PFSK-1 (cell line): ENCODE measurements around the gene LINC00632.

Experiments
- FOXP2 ChIP-seq: optimal IDR thresholded peaks from 2 replicates; pipeline ENCODE3; 2011; ENCODE audit warnings: borderline replicate concordance, control low read depth, inconsistent platforms; ENCODE audit not compliant: insufficient read depth; ENCODE audit errors: extremely low read length, extremely low read depth
- POLR2AphosphoS5 ChIP-seq: IDR thresholded peaks from 2 replicates; pipeline ENCODE4 v1.6.1; 2012; ENCODE audit warnings: low read depth, mild to moderate bottlenecking, control low read depth, low read length, moderate library complexity
- SIN3A ChIP-seq: IDR thresholded peaks from 2 replicates; pipeline ENCODE4 v1.6.1; 2012; ENCODE audit warnings: mild to moderate bottlenecking, low read length, moderate library complexity, borderline replicate concordance; ENCODE audit not compliant: insufficient read depth
- TAF1 ChIP-seq: IDR thresholded peaks from 2 replicates; pipeline ENCODE4 v1.6.1; 2012; ENCODE audit warnings: low read length, control low read depth, borderline replicate concordance; ENCODE audit not compliant: insufficient read depth
- TF ChIP-seq, protein P1 (sequence below), 2 experiments: IDR thresholded peaks; 2 replicates each; pipeline versions ENCODE4 v1.6.1 to v1.8.0; 2011 to 2012; ENCODE audit warnings: low read depth in 2 of 2, low read length in 2 of 2, control low read depth in 1 of 2, inconsistent platforms in 1 of 2, mild to moderate bottlenecking in 1 of 2, moderate library complexity in 1 of 2; ENCODE audit not compliant: insufficient read depth in 1 of 2

The LINC00632 gene

DNA sequence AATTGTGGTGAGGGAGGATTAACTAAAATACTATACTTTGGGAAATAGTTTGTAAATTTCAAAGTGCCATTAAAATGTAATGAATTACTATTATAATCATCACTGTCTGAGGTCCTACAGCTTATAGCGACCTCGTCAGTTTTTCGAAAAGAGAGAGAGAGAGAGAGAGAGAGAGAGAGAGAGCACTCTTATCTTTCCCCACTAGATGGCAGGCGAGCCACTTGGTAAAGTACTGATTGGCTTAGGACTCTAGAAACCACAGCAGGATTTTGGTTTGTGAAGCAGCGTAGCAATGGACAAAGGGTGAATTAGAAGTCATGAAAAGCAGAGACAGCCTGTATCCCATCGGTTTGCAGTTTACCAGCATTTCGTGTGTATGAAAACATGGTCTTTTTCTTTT, 52.5 kb downstream of the LINC00632 start:
- TF ChIP-seq, protein P1, sequence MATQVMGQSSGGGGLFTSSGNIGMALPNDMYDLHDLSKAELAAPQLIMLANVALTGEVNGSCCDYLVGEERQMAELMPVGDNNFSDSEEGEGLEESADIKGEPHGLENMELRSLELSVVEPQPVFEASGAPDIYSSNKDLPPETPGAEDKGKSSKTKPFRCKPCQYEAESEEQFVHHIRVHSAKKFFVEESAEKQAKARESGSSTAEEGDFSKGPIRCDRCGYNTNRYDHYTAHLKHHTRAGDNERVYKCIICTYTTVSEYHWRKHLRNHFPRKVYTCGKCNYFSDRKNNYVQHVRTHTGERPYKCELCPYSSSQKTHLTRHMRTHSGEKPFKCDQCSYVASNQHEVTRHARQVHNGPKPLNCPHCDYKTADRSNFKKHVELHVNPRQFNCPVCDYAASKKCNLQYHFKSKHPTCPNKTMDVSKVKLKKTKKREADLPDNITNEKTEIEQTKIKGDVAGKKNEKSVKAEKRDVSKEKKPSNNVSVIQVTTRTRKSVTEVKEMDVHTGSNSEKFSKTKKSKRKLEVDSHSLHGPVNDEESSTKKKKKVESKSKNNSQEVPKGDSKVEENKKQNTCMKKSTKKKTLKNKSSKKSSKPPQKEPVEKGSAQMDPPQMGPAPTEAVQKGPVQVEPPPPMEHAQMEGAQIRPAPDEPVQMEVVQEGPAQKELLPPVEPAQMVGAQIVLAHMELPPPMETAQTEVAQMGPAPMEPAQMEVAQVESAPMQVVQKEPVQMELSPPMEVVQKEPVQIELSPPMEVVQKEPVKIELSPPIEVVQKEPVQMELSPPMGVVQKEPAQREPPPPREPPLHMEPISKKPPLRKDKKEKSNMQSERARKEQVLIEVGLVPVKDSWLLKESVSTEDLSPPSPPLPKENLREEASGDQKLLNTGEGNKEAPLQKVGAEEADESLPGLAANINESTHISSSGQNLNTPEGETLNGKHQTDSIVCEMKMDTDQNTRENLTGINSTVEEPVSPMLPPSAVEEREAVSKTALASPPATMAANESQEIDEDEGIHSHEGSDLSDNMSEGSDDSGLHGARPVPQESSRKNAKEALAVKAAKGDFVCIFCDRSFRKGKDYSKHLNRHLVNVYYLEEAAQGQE (IDR thresholded peaks at IDR 0.05; ENCODE audit: insufficient read depth in 1 of 2, low read depth in 2 of 2, low read length in 2 of 2): no peak
- TF ChIP-seq SIN3A: no peak
- no peak for TF ChIP-seq TAF1
- TF ChIP-seq FOXP2: no peak
- no peak for TF ChIP-seq POLR2AphosphoS5

DNA sequence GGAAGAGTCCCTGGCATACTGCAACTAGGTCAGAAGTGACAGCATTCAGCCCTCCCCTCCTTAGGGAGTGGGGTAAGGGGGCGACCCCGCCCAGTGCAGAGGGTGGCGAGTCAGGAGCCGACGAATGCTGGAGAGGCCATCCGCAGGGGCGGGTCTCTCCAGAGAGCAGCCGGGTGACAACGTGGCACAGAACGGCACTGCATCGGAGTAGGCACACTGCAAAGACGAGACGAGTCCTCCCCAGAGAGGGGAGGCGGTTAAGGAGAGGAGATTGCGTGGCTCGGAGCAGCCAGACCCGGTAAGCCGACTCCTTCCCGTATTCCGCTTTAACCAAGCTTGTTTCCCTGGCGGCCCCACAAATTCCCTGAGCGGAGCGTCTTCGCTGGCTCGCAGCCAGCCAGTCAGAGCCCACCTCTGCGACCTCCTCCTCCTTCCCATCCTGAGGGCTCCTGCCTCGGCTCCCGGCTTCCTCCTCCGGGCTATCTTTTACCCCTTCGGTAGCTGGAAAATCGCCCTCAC, 54.9 kb downstream of the LINC00632 start:
- TF ChIP-seq FOXP2 (no peak), SIN3A (no peak), TAF1 (no peak), POLR2AphosphoS5 (no peak)
- TF ChIP-seq, protein P1 (IDR thresholded peaks at IDR 0.05; ENCODE audit: insufficient read depth in 1 of 2, low read depth in 2 of 2, low read length in 2 of 2): no peak

DNA sequence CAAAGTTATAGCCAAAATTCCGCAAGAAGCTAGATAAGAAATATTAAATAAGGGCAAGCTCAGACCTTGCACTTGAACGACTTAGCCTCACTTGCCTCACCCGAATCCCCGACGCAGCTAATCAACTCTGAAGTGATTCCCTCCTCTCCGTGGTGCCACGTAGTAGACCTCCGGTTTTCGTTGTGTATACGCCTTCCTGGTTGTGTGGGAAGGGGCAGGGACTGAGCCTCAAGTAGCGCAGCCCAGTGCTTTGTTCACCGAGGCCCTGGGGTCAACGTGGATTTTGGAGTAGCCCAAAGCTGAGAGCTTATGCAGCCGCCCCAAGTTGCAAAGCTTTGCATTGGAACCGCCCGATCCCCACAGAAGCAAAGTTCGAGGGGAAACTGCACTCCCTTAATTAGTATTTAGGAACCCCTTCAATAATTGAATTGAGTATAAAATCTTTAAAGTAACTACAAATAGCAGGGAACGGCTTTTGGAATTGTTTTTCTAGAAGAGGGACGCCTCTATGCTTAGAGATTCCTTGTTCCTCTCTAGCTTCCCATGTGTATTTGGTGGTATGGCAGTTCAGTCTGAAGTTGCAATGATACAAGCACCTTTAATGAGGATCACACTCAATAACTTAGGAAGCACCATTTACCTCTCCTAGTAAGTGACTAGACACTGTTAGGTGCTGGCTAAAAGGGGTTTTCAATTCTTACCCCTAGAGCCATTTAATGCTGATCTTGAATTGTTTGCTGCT, 55.7 kb downstream of the LINC00632 start:
- TF ChIP-seq SIN3A: no peak
- no peak for TF ChIP-seq POLR2AphosphoS5
- TF ChIP-seq, protein P1 (IDR thresholded peaks at IDR 0.05; ENCODE audit: insufficient read depth in 1 of 2, low read depth in 2 of 2, low read length in 2 of 2): no peak
- TF ChIP-seq FOXP2: no peak
- TF ChIP-seq TAF1: no peak

DNA sequence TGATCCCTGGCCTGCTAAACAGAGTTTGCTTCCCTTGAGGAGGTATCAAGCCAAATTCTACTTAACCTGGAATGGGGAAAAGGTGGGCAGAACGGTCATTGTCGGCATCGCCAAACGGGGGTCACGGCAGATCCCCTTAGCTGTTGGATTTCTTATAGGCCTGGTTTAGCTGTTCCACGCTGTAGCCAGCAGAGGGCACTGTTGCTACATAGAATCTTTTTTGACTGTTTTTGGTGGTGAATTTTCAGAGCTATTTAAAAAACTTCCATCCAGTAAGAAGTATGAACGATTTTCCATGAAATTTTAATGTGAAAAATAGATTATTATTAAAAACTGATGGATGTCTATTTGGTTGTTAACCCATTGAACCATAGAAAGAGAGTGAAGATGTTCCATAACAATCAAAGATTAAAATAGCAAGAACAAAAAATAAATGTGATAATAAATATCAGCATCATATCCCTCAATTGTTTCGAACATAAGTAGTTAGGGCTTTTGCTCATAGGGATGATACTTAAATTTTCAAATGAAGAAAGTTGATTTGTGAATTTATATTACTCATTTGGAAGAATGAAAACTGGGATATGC, 56.6 kb downstream of the LINC00632 start:
- TF ChIP-seq FOXP2 (no peak), SIN3A (no peak), POLR2AphosphoS5 (no peak), TAF1 (no peak)
- TF ChIP-seq, protein P1 (IDR thresholded peaks at IDR 0.05; ENCODE audit: insufficient read depth in 1 of 2, low read depth in 2 of 2, low read length in 2 of 2): no peak
